ENCODE results near the gene EZH2. TPM values are rescaled to one million over a fixed set of nuclear protein-coding genes. Genes with fewer than 3 reads are reported as not detected.

The EZH2 gene
- total RNA-seq, 1 experiment from 2014 or later = 35.4 TPM

- no peak for TF ChIP-seq IRF1 (CRISPR knock-in tag; IDR thresholded peaks at IDR 0.05)
Observed at GRCh38 chr7:148894591-148894990, 10.5 kb upstream of the EZH2 start (continued).

GRCh38 chr7:148893071-148893470 lies 9.0 kb upstream of the EZH2 start:
- ATAC-seq = no peak
- no peaks in the 10 kb centered on the region for H3K4me1 Mint-ChIP-seq
- ChIA-PET CTCF (interaction anchor here (1.4 kb wide), 1 partner anchor 49 kb away, joined by 5 read pairs; no protein-coding TSS in a partner anchor), POLR2A (no interaction called here)
- TF ChIP-seq ATF1 (CRISPR knock-in tag; IDR thresholded peaks at IDR 0.05) (no peak), GTF2I (CRISPR knock-in tag; conservative IDR thresholded peaks at IDR 0.05) (no peak), USF2 (CRISPR knock-in tag; IDR thresholded peaks at IDR 0.05) (no peak), MXD4 (CRISPR knock-in tag; IDR thresholded peaks at IDR 0.05; ENCODE audit: borderline replicate concordance) (no peak), TP53 (CRISPR knock-in tag; IDR thresholded peaks at IDR 0.05) (no peak), E2F5 (CRISPR knock-in tag; IDR thresholded peaks at IDR 0.05) (no peak), HMGXB4 (CRISPR knock-in tag; IDR thresholded peaks at IDR 0.05) (no peak), ZNF532 (CRISPR knock-in tag; IDR thresholded peaks at IDR 0.05; ENCODE audit: borderline replicate concordance) (no peak), NFE2L1 (CRISPR knock-in tag; IDR thresholded peaks at IDR 0.05) (no peak), PRRX2 (CRISPR knock-in tag; IDR thresholded peaks at IDR 0.05) (no peak), AR (CRISPR knock-in tag; IDR thresholded peaks at IDR 0.05) (no peak)
- H3K27ac Mint-ChIP-seq = no peak overlapping the region
- no peak for DNase-seq (ENCODE audit: low spot score)
- no peaks in the 10 kb centered on the region for H3K27me3 Mint-ChIP-seq (ENCODE audit: low read depth)
- H3K4me3 Mint-ChIP-seq = no peak overlapping the region
- H3K36me3 Mint-ChIP-seq = no peaks in the 10 kb centered on the region
- no peaks in the 10 kb centered on the region for H3K9me3 Mint-ChIP-seq

GRCh38 chr7:148888300-148888699 lies 4.2 kb upstream of the EZH2 start:
- H3K27ac Mint-ChIP-seq = no peak overlapping the region
- H3K4me1 Mint-ChIP-seq = no peaks in the 10 kb centered on the region
- peaks cover 8% of the 10 kb centered on the region for H3K36me3 Mint-ChIP-seq
- ATAC-seq (no peak), DNase-seq (ENCODE audit: low spot score) (no peak)
- ChIA-PET POLR2A (no interaction called here), CTCF (interaction anchor here (0.5 kb wide), 1 partner anchor 174 kb away, joined by 3 read pairs; no protein-coding TSS in a partner anchor)
- H3K4me3 Mint-ChIP-seq = no peak overlapping the region
- H3K9me3 Mint-ChIP-seq = no peaks in the 10 kb centered on the region
- no peaks in the 10 kb centered on the region; the same call in 1 of the 2 replicates for H3K27me3 Mint-ChIP-seq (ENCODE audit: low read depth)
- no peak for TF ChIP-seq ZNF671 (CRISPR knock-in tag; IDR thresholded peaks at IDR 0.05)
- no peak for TF ChIP-seq GTF2I (CRISPR knock-in tag; conservative IDR thresholded peaks at IDR 0.05)
- no peak for TF ChIP-seq CBFB (CRISPR knock-in tag; IDR thresholded peaks at IDR 0.05; ENCODE audit: low read depth)
- no peak for TF ChIP-seq FOXP4 (CRISPR knock-in tag; IDR thresholded peaks at IDR 0.05)
- TF ChIP-seq ZBTB21 (CRISPR knock-in tag; IDR thresholded peaks at IDR 0.05; ENCODE audit: borderline replicate concordance) = no peak
- no peak for TF ChIP-seq TEAD4 (CRISPR knock-in tag; IDR thresholded peaks at IDR 0.05)
- TF ChIP-seq ZNF396 (CRISPR knock-in tag; IDR thresholded peaks at IDR 0.05; ENCODE audit: borderline replicate concordance) = no peak
